GM12872 (cell line): ENCODE measurements around the gene PODNL1.

ENCODE experiments used
- TF ChIP-seq, protein P1 (sequence below): IDR thresholded peaks from 3 replicates; pipeline ENCODE4 v1.5.1; 2011; ENCODE audit warnings: low read depth, mild to moderate bottlenecking, low read length, moderate library complexity; ENCODE audit not compliant: insufficient read depth

The PODNL1 gene

GRCh38 chr19:13882419-13882795 lies 55.8 kb downstream of the PODNL1 start:
- TF ChIP-seq, protein P1, sequence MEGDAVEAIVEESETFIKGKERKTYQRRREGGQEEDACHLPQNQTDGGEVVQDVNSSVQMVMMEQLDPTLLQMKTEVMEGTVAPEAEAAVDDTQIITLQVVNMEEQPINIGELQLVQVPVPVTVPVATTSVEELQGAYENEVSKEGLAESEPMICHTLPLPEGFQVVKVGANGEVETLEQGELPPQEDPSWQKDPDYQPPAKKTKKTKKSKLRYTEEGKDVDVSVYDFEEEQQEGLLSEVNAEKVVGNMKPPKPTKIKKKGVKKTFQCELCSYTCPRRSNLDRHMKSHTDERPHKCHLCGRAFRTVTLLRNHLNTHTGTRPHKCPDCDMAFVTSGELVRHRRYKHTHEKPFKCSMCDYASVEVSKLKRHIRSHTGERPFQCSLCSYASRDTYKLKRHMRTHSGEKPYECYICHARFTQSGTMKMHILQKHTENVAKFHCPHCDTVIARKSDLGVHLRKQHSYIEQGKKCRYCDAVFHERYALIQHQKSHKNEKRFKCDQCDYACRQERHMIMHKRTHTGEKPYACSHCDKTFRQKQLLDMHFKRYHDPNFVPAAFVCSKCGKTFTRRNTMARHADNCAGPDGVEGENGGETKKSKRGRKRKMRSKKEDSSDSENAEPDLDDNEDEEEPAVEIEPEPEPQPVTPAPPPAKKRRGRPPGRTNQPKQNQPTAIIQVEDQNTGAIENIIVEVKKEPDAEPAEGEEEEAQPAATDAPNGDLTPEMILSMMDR: no peak

- TF ChIP-seq, protein P1: no peak; the same call in 2 of the 3 replicates
Measured at GRCh38 chr19:13881692-13882418, 56.4 kb downstream of the PODNL1 start.

GRCh38 chr19:13881251-13881691 lies 56.9 kb downstream of the PODNL1 start:
- TF ChIP-seq, protein P1: no peak
